ENCODE data around the gene SLC38A2.
"Not testable (repeated sequence)": the region's sequence is repeated elsewhere in the genome, so short reads cannot be mapped to it uniquely, and the experiment has no call there.

SLC38A2 gene

DNA sequence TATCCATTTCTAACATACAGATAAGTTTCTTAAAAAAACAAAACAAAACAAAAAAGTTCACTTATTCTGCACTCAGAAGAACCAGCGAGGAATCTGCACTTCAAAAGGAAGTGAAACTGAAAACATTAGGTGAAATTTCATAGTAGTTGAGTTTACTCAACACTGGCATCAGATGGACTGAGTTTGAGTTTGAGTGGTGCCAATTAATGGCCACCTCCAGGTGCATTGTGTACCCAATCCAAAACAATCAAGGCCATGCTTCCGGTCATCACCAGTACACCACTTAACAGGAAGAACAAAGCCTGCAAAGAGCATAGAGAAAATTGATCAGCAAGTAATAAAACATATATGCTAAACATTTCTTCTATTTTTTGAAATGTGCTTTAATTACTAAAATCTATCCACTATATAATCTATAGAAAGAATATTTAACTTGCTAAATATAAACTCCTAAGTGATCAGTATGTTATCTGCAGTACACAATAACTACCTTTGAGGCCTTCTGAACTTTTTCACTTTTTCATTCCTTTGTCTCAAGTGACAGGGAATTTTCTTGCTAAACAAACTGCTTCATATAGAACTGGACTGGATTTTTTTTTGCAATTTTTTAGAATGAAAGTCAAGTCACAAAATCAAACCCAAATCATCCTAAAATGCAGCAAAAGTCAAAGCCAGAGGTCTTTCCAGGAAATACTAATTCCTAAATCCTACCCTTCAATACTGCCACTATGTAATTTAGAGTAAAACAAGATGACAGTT, 11.5 kb downstream of the SLC38A2 start:
- no peak for DNase-seq (ENCODE audit: low read depth)

DNA sequence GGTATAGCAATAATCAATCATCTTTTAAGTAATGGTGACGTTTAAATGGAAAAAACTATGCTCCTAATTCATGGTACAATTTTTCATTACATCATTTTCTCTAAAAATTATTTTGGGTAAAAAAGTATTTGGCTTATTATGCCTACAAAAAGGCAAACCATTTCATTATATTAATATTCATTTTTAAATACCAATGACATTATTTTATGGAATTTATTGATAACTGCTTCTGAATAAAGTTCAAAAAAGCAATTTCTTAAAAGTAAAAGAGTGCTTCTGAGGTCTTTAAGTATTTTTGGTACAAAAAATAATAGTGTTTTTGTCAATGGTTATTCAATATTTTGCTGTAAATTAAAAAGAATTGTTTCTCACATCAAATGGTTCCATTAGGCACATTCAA, 12.2 kb downstream of the SLC38A2 start:
- no peak for DNase-seq (ENCODE audit: low read depth)

GRCh38 chr12:46359667-46360280, 12.8 kb downstream of the SLC38A2 start:
- no peak for DNase-seq (ENCODE audit: low read depth)

DNA sequence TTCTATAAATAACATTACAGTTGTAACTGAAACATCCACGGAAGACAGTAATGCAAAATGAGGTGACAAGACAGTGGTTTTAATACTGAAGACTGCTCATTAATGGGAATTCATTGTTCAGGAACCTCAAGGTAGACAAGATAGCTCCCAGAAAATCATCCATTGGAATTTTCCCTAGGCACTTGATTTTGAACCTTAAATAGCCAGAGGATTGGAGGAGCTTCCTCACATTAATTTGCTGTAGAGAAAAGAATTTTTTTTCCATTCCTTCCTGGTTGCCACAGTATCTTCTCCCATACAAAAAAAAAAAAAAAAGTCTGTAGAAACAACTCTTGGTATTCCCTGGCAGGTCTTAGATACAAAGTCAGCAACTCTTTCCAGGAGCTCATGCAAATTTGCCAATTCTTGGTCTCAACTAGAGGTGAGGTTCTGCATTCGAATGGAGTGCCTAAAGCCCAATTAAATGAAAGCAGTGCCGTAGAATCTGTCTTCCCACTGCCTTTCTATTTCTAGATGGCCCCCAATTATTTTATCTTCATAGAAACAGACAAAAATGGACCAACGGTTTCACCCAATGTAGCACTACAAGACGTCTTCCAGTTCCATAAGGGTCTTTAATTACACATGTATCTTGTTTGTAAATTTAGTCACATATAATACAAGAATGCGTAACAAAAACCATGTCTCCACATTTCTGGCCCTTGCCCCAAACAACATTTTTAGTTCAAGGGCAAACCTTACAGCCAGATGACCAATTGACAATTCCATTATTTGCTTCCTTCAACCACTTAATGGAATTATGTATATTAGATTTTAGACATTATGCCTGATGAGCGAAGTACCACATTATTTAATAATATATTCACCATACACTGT, 13.5 kb downstream of the SLC38A2 start:
- no peak for DNase-seq (ENCODE audit: low read depth)

DNA sequence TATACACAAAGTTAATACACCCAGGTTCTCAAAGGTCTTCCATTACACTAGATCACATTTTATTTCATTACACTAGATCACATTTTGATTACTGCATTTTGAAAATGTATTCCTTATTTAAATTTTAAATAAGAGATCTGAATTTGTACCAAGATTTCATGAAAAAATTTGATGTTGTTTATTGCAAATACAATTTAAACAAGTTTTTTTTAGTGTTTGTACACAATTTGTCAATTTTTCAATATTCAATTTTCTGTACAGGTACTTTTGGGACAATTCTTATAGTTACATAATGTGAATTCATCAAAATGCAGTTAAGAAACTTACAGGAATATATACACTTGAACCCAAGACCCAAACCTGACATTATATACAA, 14.3 kb downstream of the SLC38A2 start:
- no peak for DNase-seq (ENCODE audit: low read depth)

GRCh38 chr12:46357438-46358324, 14.9 kb downstream of the SLC38A2 start:
- peak; percentile 82 for DNase-seq (ENCODE audit: low read depth)

DNA sequence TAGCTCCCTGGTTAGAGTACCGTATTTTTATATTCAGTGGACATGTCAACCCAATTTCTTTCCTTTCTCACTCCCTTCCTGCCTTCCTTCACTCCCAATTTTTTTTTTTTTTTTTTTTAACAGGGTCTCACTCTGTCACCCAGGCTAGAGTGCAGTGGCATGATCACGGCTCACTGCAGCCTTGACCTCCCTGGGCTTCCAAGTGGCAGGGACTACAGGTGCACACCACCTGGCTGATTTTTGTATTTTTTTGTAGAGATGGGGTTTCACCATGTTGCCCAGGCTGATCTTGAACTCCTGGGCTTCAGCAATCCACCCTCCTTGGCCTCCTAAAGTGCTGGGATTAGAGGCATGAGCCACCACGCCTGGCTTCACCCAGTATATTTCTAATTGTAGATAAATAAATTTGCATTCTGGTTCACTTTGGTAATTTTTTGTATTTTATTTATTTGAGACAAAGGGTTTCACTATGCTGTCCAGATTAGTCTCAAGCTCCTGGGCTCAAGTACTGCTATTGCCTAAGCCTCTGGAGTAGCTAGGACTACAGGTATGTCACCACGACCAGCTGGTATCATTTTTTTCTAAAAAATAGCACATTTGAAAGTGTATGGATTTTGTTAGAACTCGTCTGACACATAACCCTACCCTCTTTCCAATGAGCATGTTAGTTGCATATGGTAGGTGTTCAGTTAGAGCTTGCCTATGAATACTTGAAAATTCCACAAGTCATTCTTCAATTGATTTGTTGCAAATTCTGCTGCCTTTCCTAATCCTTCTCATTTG, 15.7 kb downstream of the SLC38A2 start:
- no peak for DNase-seq (ENCODE audit: low read depth)

GRCh38 chr12:46354802-46355199, 17.8 kb downstream of the SLC38A2 start:
- no peak for DNase-seq (ENCODE audit: low read depth)

DNA sequence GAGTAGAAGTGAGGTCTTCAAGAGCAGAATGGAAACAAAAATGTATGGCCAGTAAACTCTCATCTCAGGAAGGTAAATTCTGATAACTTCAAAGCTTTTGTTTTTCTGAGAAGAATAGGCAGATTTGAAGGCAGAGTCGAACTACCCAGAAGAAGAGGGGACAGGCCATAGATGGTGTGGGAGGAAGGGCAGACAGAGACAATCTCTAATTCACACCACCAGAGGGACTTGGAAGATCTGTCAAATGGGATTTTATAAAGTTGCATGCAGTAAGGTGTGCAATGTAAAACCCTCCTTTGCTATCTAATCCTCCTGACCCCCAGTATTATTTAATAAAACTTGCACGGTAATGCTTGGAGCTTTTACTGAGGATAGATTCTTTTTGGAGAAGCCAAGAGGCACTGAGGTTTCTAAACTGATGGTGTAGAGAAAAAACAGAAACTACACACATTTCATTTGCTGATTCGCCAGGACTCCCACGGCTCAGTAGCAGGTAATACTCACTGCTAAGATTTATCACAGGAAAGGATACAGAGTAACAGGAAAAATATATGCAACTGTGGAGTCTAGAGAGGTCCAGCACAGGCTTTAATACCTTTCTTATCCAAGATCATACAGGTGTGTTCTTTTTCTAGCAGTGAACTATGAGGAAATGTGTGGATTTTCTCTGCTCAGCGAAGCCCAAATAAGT, 18.3 kb downstream of the SLC38A2 start:
- DNase-seq (ENCODE audit: low read depth) = no peak

DNA sequence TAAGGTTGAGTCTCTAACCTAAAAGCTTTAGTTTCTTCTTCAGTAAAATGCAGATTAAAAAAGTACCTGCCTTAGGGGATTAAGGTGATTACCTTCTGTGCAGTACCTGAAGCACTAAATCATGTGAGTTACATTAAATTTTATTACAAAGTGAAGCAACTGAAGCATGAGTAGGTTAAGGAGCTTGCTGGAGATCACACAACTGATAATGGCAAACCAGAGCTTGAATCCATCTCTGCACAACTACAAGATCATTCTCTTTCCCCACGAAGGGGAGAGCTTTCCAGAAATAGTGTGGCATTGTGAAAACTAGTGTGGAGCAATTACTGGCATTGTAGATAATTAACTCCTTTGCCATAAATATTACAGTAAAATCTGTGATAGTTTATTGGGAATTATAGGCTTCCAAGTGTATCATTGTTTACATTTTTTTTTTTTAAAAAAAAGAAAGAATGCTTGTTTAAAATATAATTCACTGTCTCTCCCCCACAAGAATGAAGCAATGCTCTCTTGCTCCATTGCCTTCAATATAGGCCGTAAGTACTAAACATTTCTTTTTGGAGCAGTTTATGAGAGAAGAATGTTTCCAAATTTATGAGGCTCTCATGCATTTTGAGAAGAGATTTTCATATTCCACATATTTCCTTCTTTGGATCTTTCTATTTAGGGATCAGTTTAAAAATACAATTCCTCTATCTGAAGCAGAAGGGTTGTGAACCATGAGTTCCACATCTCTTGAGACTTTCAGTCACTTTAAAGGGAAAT, 20.5 kb downstream of the SLC38A2 start:
- peak; percentile 87 for DNase-seq (ENCODE audit: low read depth)

DNA sequence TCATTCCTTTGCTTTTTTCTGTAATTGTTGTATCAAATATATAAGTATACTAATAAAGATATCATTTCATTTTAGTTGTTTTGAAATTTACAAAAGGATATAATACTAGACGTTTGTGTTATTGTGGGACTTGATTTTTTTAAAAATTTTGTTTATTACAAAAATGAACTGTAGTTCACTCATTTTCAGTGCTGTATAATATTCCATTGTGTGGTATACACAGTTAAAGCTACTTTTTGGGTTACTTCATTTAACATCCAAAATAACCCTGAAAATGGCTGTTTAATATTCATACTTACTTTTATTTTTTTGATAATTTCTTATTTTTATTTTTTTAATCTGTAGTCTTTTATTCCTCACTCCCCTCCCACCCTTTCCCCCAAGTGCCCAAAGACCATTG, 21.4 kb downstream of the SLC38A2 start:
- DNase-seq (ENCODE audit: low read depth) = no peak

DNA sequence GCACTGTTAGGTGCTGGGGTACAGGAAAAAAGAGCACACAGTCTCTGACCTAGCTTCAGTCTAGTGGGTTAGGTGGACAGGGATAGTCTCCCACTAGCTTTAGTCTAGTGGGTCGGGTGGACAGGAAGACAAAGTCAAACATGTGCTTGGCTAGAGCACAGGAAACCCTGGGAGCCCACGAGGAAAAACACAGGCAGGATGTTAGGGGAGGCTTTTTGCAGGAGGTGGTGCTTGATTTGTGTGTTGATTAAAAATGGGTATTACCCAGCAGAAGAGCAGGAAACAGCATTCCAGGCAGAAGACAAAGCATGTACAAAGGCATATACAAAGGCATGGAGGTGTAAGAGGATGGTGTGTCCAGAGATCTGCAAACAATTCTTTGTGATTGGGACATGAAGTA, 23.3 kb downstream of the SLC38A2 start:
- DNase-seq (ENCODE audit: low read depth) = no peak

DNA sequence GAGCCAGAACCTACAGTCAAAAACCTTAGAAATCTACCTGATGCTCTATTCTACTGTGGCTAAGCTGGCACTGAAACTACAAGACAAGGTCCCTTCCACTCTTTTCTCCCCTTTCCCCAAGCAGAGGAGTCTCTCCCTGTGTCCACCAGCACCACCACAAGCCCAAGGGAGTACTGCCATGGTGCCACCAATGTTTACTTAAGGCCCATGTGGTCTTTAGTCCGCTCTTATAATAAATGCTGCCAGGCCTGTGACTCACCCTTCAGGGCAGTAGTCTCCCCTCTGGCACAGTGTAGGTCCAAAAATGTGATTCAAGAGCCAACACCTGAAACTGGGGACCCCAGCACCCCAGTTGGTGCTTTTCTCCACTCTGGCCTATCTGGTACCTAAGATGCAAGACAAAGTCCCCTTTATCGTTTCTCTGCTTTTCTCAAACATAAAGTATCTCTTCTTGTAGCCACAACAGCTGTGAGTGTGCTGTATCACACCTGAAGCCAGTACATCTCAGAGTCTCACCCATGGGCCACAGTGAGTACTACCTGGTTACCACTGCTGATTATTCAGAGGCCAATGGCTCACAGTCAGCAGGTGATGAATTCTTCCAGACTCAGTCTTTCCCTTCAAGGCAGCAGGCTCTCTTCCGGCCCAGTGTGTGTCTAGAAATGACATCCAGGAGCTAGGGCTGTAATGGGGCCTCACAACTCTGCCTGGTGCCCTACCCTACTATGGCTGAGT, 29.3 kb downstream of the SLC38A2 start:
- DNase-seq (ENCODE audit: low read depth) = no peak

GRCh38 chr12:46342562-46343033, 30.0 kb downstream of the SLC38A2 start:
- DNase-seq (ENCODE audit: low read depth) = no peak

DNA sequence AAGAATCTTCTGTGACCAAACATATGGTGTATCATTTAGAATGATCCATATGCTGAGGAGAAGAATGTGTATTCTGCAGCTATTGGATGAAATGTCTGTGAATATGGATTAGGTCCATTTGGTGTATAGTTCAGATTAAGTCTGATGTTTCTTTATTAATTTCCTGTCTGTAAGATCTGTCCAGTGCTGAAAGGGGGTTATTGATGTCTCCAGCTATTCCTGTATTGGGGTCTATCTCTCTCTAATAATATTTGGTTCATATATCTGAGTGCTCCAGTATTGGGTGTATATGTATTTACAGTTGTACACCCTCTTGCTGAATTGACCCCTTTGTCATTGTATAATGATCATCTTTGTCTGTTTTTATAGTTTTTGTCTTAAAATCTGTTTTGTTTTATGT, 33.5 kb downstream of the SLC38A2 start:
- DNase-seq (ENCODE audit: low read depth) = no peak

- DNase-seq (ENCODE audit: low read depth) = no peak
Observed at GRCh38 chr12:46332260-46332659, 40.3 kb downstream of the SLC38A2 start.

DNA sequence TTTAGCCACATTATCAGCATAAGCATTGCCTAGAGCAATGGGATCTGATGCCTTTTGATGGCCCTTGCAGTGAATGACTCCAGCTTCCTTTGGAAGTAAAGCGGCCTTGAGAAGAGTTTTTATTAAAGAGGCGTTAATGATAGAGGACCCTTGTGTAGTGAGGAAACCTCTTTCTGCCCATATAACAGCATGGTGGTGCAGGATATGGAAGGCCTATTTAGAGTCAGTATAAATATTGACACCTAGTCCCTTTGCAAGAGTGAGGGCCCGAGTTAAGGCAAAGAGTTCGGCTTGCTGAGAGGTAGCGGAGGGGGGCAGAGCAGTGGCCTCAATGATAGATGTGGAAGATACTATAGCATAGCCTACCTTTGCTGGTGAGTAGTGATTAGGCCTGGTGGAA, 47.5 kb downstream of the SLC38A2 start:
- not testable (repeated sequence) for DNase-seq (ENCODE audit: low read depth)

- no peak for DNase-seq (ENCODE audit: low read depth)
Observed at GRCh38 chr12:46320731-46321130, 51.8 kb downstream of the SLC38A2 start.

GRCh38 chr12:46318037-46318436, 54.5 kb downstream of the SLC38A2 start:
- DNase-seq (ENCODE audit: low read depth) = no peak

All from GM04503 (cell line).